Smooth muscle cell (in vitro differentiated cells): ENCODE measurements around the gene NUAK1. TPM values are rescaled to one million over a fixed set of nuclear protein-coding genes. Genes with fewer than 3 reads are reported as not detected.

Experiments used
- DNase-seq: peaks from one replicate; lab custom pipeline; 2025; ENCODE audit not compliant: unreplicated experiment; lab: John Stamatoyannopoulos, UW
- H2AFZ ChIP-seq: fragments of 200-600 bp; sonication (generic); 2 replicates; pipeline ENCODE4 v1.6.0; 2016; ENCODE audit warnings: antibody characterized with exemption, low read depth, mild to moderate bottlenecking
- H3F3A ChIP-seq: fragments of 200-600 bp; sonication (generic); 2 replicates; pipeline ENCODE4 v1.6.0; 2017; ENCODE audit warnings: antibody characterized with exemption, low read depth
- H3K27ac ChIP-seq: fragments of 200-600 bp; sonication (generic); 2 replicates; pipeline ENCODE4 v1.5.1; 2016; ENCODE audit warnings: low read depth, mild to moderate bottlenecking
- H3K27me3 ChIP-seq: fragments of 200-600 bp; sonication (generic); 2 replicates; pipeline ENCODE4 v1.6.1; 2016; ENCODE audit warnings: low read depth, mild to moderate bottlenecking
- H3K36me3 ChIP-seq: fragments of 200-600 bp; sonication (generic); 2 replicates; pipeline ENCODE4 v1.5.1; 2016; ENCODE audit warnings: low read depth
- H3K4me1 ChIP-seq: fragments of 200-600 bp; sonication (generic); 2 replicates; pipeline ENCODE4 v1.5.1; 2016; ENCODE audit warnings: low read depth
- H3K4me2 ChIP-seq: fragments of 200-600 bp; sonication (generic); 2 replicates; pipeline ENCODE4 v1.6.0; 2016; ENCODE audit warnings: mild to moderate bottlenecking
- H3K4me3 ChIP-seq: fragments of 200-600 bp; sonication (generic); 2 replicates; pipeline ENCODE4 v1.5.1; 2016; ENCODE audit warnings: mild to moderate bottlenecking
- H3K79me2 ChIP-seq: fragments of 200-600 bp; sonication (generic); 2 replicates; pipeline ENCODE4 v1.6.0; 2016; ENCODE audit warnings: low read depth, mild to moderate bottlenecking
- H3K9ac ChIP-seq: fragments of 200-600 bp; sonication (generic); 2 replicates; pipeline ENCODE4 v1.6.0; 2016; ENCODE audit warnings: low read depth
- H3K9me3 ChIP-seq: fragments of 200-600 bp; sonication (generic); replicated peaks from 2 replicates; pipeline ENCODE4 v1.5.1; 2016; ENCODE audit warnings: low read depth
- H4K20me1 ChIP-seq: fragments of 200-600 bp; sonication (generic); 2 replicates; pipeline ENCODE4 v1.6.0; 2016; ENCODE audit warnings: low read depth
- CTCF ChIP-seq: fragments of 200-600 bp; sonication (generic); IDR thresholded peaks from 2 replicates; pipeline ENCODE4 v1.5.1; 2017; ENCODE audit warnings: borderline replicate concordance, mild to moderate bottlenecking, antibody characterized with exemption; ENCODE audit not compliant: insufficient read depth, poor library complexity, severe bottlenecking
- WGBS: methylation state at CpG from one replicate; pipeline ENCODE4 v1.1.7; 2016; ENCODE audit warnings: low lambda C conversion rate; 5-methylcytosine and 5-hydroxymethylcytosine counted together
- polyA plus RNA-seq: library from polyadenylated mRNA; unstranded; fragments of >200 nt; fragmentation: Nextera tagmentation; extraction: Ambion mirVana; gene quantifications from 2 replicates; pipeline ENCODE4 v1.2.1, GENCODE V29; 2016
- total RNA-seq: library from RNA; depleted of rRNA; stranded (reverse); fragments of >200 nt; gene quantifications from 2 replicates; pipeline ENCODE4 v1.2.3, GENCODE V29; 2014

Gene NUAK1
- total and polyA plus RNA-seq, 2 experiments from 2014 or later = 35.3 to 64.2 TPM

DNA sequence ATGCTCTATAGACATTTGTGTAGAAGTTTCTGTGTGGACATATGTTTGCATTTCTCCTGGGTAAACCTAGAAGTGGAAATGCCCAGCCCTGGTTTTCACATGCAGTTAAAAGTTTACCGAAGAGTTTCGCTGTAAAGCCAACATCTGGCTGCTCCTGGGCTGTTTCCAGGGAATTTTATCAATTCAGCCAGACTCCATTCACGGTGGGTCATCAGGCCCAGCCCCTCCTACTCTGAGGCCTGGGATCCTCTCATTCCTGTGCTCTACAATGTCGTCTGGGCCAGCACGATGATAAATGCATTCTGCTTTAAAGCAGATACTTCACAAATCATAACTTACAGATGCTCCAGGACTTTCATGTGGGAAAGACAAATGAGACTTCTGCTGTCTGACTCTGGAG is 7.1 kb downstream of the NUAK1 start:
- Histone ChIP-seq H3K4me2 (peak overlapping the region; percentile 82), H3K4me3 (peak overlapping the region; percentile 1), H3K9me3 (no peaks in the 10 kb centered on the region), H3F3A (peaks cover 27% of the 10 kb centered on the region), H3K27ac (peak overlapping the region; percentile 92), H3K9ac (peak overlapping the region; percentile 71), H3K79me2 (peaks cover 98% of the 10 kb centered on the region), H3K36me3 (no peaks in the 10 kb centered on the region), H3K4me1 (peaks cover 49% of the 10 kb centered on the region), H2AFZ (no peak overlapping the region), H3K27me3 (no peaks in the 10 kb centered on the region), H4K20me1 (peaks cover 94% of the 10 kb centered on the region)
- WGBS = 7% methylated on average over 5 of the region's 5 CpGs
- no peak for DNase-seq
- no peak for TF ChIP-seq CTCF

GRCh38 chr12:106130474-106131113 is 8.2 kb downstream of the NUAK1 start:
- H3K4me1 ChIP-seq = peaks cover 55% of the 10 kb centered on the region
- peak overlapping the region; percentile 23 for H3K9ac ChIP-seq
- H3K36me3 ChIP-seq = no peaks in the 10 kb centered on the region
- no peak for DNase-seq
- H3K4me2 ChIP-seq = peak overlapping the region; percentile 82
- H2AFZ ChIP-seq = no peak overlapping the region
- peaks cover 37% of the 10 kb centered on the region for H3F3A ChIP-seq
- H4K20me1 ChIP-seq = peaks cover 100% of the 10 kb centered on the region
- no peaks in the 10 kb centered on the region for H3K27me3 ChIP-seq
- TF ChIP-seq CTCF = no peak
- WGBS = 89% methylated on average over 8 of the region's 8 CpGs
- H3K4me3 ChIP-seq = no peak overlapping the region
- peaks cover 98% of the 10 kb centered on the region for H3K79me2 ChIP-seq
- H3K27ac ChIP-seq = peak overlapping the region; percentile 92
- H3K9me3 ChIP-seq = no peaks in the 10 kb centered on the region

DNA sequence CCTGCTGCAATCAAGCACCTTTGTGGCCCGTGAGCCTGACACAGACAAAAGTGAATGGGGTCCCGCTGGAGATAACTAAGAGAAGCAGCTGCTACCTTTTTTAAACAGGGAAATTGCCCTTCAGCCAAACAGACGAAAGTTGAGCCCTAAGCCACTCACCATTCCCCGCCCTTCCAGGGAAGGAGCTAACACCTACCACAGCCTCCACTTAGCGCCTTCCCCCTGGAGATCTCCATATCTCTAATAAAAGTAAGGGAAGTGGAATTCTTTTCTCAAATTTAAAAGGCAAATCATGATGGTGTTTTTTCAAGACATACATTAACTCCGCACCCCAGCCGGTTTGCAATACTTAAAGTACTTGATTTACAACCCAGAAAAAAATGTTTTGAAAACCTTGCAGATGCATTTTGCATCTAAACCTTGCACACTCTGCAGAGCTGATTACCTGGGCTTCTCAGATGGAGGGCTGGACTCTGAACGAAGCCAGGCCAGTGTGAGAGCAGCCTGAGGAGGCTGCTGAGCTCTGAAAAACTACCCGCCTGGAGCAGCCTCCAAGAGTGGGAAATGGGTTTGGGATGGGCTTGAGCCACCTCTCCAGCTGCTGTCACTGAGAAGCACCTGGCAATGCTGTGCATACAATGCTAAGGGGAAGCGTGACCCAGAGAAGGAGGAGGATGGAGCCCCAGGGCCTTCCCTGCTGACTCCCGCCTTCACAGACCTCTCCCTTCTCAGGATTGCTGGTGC is 10.0 kb downstream of the NUAK1 start:
- WGBS = 70% methylated on average over 11 of the region's 11 CpGs
- Histone ChIP-seq H3K4me2 (no peak overlapping the region), H3K4me3 (no peak overlapping the region), H3K27ac (peak overlapping the region; percentile 5), H3K79me2 (peaks cover 98% of the 10 kb centered on the region), H3K9ac (no peak overlapping the region), H3K27me3 (no peaks in the 10 kb centered on the region), H3K36me3 (no peaks in the 10 kb centered on the region), H3K4me1 (peaks cover 45% of the 10 kb centered on the region), H3K9me3 (no peaks in the 10 kb centered on the region), H3F3A (peaks cover 44% of the 10 kb centered on the region), H4K20me1 (peaks cover 100% of the 10 kb centered on the region), H2AFZ (no peak overlapping the region)
- TF ChIP-seq CTCF = no peak
- no peak for DNase-seq
